Mesenchymal stem cell (in vitro differentiated cells and primary cell): Measurements from ENCODE around the gene ANKRD50.

Experiments used
- DNase-seq: peaks from one replicate; pipeline ENCODE4 v3.0.0-alpha.2; 2013
- H2AFZ ChIP-seq: one replicate; pipeline ENCODE4 v1.6.1; 2013; ENCODE audit warnings: low read depth, mild to moderate bottlenecking, control low read depth, inconsistent platforms, low read length, moderate library complexity
- H2AK5ac ChIP-seq: 2 replicates; pipeline ENCODE4 v1.6.1; 2013; ENCODE audit warnings: low read length, moderate library complexity, mild to moderate bottlenecking, inconsistent platforms; ENCODE audit not compliant: severe bottlenecking
- H2BK120ac ChIP-seq: one replicate; pipeline ENCODE4 v1.6.1; 2013; ENCODE audit warnings: low read depth, mild to moderate bottlenecking, inconsistent platforms, low read length, moderate library complexity
- H2BK12ac ChIP-seq, 2 experiments: one replicate each; pipeline ENCODE4 v1.6.1; 2013; ENCODE audit warnings: inconsistent platforms in 2 of 2, low read length in 2 of 2, mild to moderate bottlenecking in 2 of 2, moderate library complexity in 2 of 2, control low read depth in 1 of 2
- H2BK15ac ChIP-seq: one replicate; pipeline ENCODE4 v1.6.1; 2013; ENCODE audit warnings: mild to moderate bottlenecking, low read depth, inconsistent platforms; ENCODE audit not compliant: poor library complexity, severe bottlenecking
- H2BK5ac ChIP-seq: 2 replicates; pipeline ENCODE4 v1.6.1; 2013; ENCODE audit warnings: low read depth, mild to moderate bottlenecking, low read length, control low read depth, inconsistent platforms; ENCODE audit not compliant: poor library complexity, severe bottlenecking
- H3K14ac ChIP-seq, 2 experiments: one replicate each; pipeline ENCODE4 v1.6.1; 2013; ENCODE audit warnings: inconsistent platforms in 2 of 2, low read length in 2 of 2, control low read depth in 1 of 2, mild to moderate bottlenecking in 1 of 2, moderate library complexity in 1 of 2
- H3K18ac ChIP-seq, 2 experiments: one replicate each; pipeline ENCODE4 v1.6.1; 2013; ENCODE audit warnings: inconsistent platforms in 2 of 2, low read length in 2 of 2, control low read depth in 1 of 2, low read depth in 1 of 2, mild to moderate bottlenecking in 1 of 2
- H3K23ac ChIP-seq, 2 experiments: one replicate each; pipeline ENCODE4 v1.6.1; 2013; ENCODE audit warnings: inconsistent platforms in 2 of 2, low read length in 2 of 2, mild to moderate bottlenecking in 2 of 2, moderate library complexity in 2 of 2, control low read depth in 1 of 2
- H3K27ac ChIP-seq: 2 replicates; pipeline ENCODE4 v1.5.1; 2013; ENCODE audit warnings: mild to moderate bottlenecking, moderate library complexity, low read length, control low read depth, inconsistent platforms; ENCODE audit not compliant: poor library complexity, severe bottlenecking
- H3K27me3 ChIP-seq, 2 experiments: 2 replicates each; pipeline versions ENCODE4 v1.6.1 to v1.7.0; 2013; ENCODE audit warnings: low read length in 2 of 2, mild to moderate bottlenecking in 2 of 2, moderate library complexity in 2 of 2, control low read depth in 1 of 2, inconsistent platforms in 1 of 2; ENCODE audit not compliant: control insufficient read depth in 1 of 2, insufficient read depth in 1 of 2
- H3K36me3 ChIP-seq, 2 experiments: 2 replicates each; pipeline versions ENCODE4 v1.6.1 to v1.7.0; 2013; ENCODE audit warnings: low read length in 2 of 2, control low read depth in 1 of 2, inconsistent platforms in 1 of 2, low read depth in 1 of 2, mild to moderate bottlenecking in 1 of 2; ENCODE audit not compliant: insufficient read depth in 2 of 2, control insufficient read depth in 1 of 2
- H3K4ac ChIP-seq, 2 experiments: one replicate each; pipeline ENCODE4 v1.6.1; 2013; ENCODE audit warnings: inconsistent platforms in 2 of 2, low read length in 2 of 2, mild to moderate bottlenecking in 2 of 2, moderate library complexity in 2 of 2, control low read depth in 1 of 2, low read depth in 1 of 2
- H3K4me1 ChIP-seq: 2 replicates; pipeline ENCODE4 v1.6.1; 2013; ENCODE audit warnings: low read depth, low read length, control low read depth; ENCODE audit not compliant: control insufficient read depth, insufficient read depth
- H3K4me2 ChIP-seq: 2 replicates; pipeline ENCODE4 v1.6.1; 2013; ENCODE audit warnings: low read length, mild to moderate bottlenecking, inconsistent platforms; ENCODE audit not compliant: poor library complexity, severe bottlenecking
- H3K4me3 ChIP-seq, 2 experiments: 2 replicates each; pipeline versions ENCODE4 v1.5.1 to v1.7.0; 2013; ENCODE audit warnings: low read length in 2 of 2, mild to moderate bottlenecking in 2 of 2, control low read depth in 1 of 2, low read depth in 1 of 2; ENCODE audit not compliant: insufficient read depth in 1 of 2
- H3K79me1 ChIP-seq: replicated peaks from 2 replicates; pipeline ENCODE4 v1.6.1; 2013; ENCODE audit warnings: mild to moderate bottlenecking, control low read depth, low read length, inconsistent platforms; ENCODE audit not compliant: poor library complexity, severe bottlenecking
- H3K9ac ChIP-seq: 2 replicates; pipeline ENCODE4 v1.7.0; 2013; ENCODE audit warnings: mild to moderate bottlenecking, low read length, moderate library complexity
- H3K9me3 ChIP-seq: 2 replicates; pipeline ENCODE4 v1.7.0; 2013; ENCODE audit warnings: mild to moderate bottlenecking, low read length; ENCODE audit not compliant: control insufficient read depth
- H4K8ac ChIP-seq: one replicate; pipeline ENCODE4 v1.6.1; 2013; ENCODE audit warnings: inconsistent platforms, mild to moderate bottlenecking, low read length, moderate library complexity
- H4K91ac ChIP-seq: one replicate; pipeline ENCODE4 v1.6.1; 2013; ENCODE audit warnings: mild to moderate bottlenecking, low read length, inconsistent platforms
- WGBS: methylation state at CpG from one replicate; pipeline ENCODE4 v1.1.7; 2013; ENCODE audit warnings: mixed read lengths; 5-methylcytosine and 5-hydroxymethylcytosine counted together

Gene ANKRD50

GRCh38 chr4:124640022-124640730 lies 72.4 kb downstream of the ANKRD50 start:
- Histone ChIP-seq H3K9me3 (no peaks in the 10 kb centered on the region), H2BK15ac (no peak overlapping the region), H2BK12ac (no peak overlapping the region), H4K91ac (no peak overlapping the region), H3K9ac (no peak overlapping the region), H4K8ac (no peak overlapping the region), H2BK120ac (no peak overlapping the region), H2AFZ (no peak overlapping the region), H3K27me3 (no peaks in the 10 kb centered on the region), H3K4me2 (no peak overlapping the region), H3K14ac (no peak overlapping the region), H3K4ac (no peak overlapping the region), H3K23ac (no peak overlapping the region), H2AK5ac (no peak overlapping the region), H3K18ac (no peak overlapping the region), H3K79me1 (no peaks in the 10 kb centered on the region), H3K4me1 (peaks cover 2% of the 10 kb centered on the region), H3K27ac (no peak overlapping the region), H3K36me3 (no peaks in the 10 kb centered on the region), H3K4me3 (no peak overlapping the region), H2BK5ac (no peak overlapping the region)
- peak; percentile 49 for DNase-seq
- WGBS: 77% methylated on average over 2 of the region's 3 CpGs

DNA sequence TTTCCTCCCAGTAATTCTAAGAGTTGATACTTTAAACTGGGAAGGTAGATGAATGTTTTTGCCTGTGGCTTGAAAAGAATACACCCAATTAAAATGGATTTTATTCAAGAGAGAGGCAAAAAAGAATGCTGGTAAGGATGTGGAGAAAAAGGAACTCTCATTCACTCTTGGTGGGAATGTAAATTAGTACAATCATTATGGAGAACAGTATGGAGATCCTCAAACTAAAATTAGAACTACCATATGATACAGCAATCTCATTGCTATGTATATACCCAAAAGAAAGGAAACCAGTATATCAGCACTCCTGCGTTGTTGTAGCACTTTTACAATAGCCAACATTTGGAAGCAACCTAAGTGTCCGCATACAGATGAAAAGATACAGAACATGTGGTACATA lies 75.2 kb downstream of the ANKRD50 start:
- Histone ChIP-seq H2BK120ac (no peak overlapping the region), H4K91ac (no peak overlapping the region), H3K9ac (no peak overlapping the region), H3K14ac (no peak overlapping the region), H3K4ac (no peak overlapping the region), H3K4me1 (no peaks in the 10 kb centered on the region), H3K27ac (no peak overlapping the region), H3K4me3 (no peak overlapping the region), H3K9me3 (no peaks in the 10 kb centered on the region), H2AK5ac (no peak overlapping the region), H3K18ac (no peak overlapping the region), H2BK5ac (no peak overlapping the region), H3K36me3 (no peaks in the 10 kb centered on the region), H3K23ac (no peak overlapping the region), H2BK12ac (no peak overlapping the region), H3K4me2 (no peak overlapping the region), H3K79me1 (no peaks in the 10 kb centered on the region), H4K8ac (no peak overlapping the region), H3K27me3 (no peaks in the 10 kb centered on the region), H2BK15ac (no peak overlapping the region), H2AFZ (no peak overlapping the region)
- 100% methylated on average over 2 of the region's 2 CpGs for WGBS
- DNase-seq: no peak

DNA sequence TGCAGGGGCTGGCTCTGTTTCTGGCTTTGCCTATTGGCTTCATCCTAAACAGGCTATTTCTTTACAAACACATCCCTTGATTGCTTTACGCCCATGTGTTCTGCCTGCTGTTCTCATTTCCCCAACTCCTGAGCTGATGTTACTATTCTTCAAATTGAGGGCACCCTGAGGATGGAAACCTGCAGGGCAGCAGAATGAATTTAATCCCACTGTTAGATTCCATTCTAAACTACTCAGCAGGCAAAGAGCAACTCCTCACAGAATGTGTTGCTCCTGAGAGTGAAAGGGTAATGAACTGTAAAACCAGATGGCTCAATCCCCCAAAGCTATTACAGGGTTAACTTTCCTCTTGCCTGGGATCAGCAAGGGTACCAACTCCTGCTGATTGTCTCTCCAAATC lies 75.7 kb downstream of the ANKRD50 start:
- WGBS: 89% methylated on average over 1 of the region's 1 CpG
- no peak overlapping the region for H2BK5ac ChIP-seq

GRCh38 chr4:124635331-124635730 lies 77.2 kb downstream of the ANKRD50 start:
- no peaks in the 10 kb centered on the region for H3K9me3 ChIP-seq
- H3K79me1 ChIP-seq: no peaks in the 10 kb centered on the region
- no peak overlapping the region for H2BK120ac ChIP-seq
- H2AK5ac ChIP-seq: no peak overlapping the region
- no peak overlapping the region for H2AFZ ChIP-seq
- H3K27me3 ChIP-seq: no peaks in the 10 kb centered on the region
- no peak overlapping the region for H3K23ac ChIP-seq
- no peak overlapping the region for H3K4me3 ChIP-seq
- no peak overlapping the region for H3K18ac ChIP-seq
- H3K4me2 ChIP-seq: no peak overlapping the region
- H3K4ac ChIP-seq: no peak overlapping the region
- H2BK5ac ChIP-seq: no peak overlapping the region
- WGBS: 86% methylated on average over 4 of the region's 4 CpGs
- no peak overlapping the region for H4K8ac ChIP-seq
- no peaks in the 10 kb centered on the region for H3K4me1 ChIP-seq
- no peak overlapping the region for H3K14ac ChIP-seq
- no peak overlapping the region for H4K91ac ChIP-seq
- H3K9ac ChIP-seq: no peak overlapping the region
- H3K27ac ChIP-seq: no peak overlapping the region
- H3K36me3 ChIP-seq: no peaks in the 10 kb centered on the region
- DNase-seq: no peak
- no peak overlapping the region for H2BK12ac ChIP-seq
- H2BK15ac ChIP-seq: no peak overlapping the region

More for the DNA sequence above, 75.7 kb downstream of the ANKRD50 start:
- no peaks in the 10 kb centered on the region for H3K4me1 ChIP-seq
- H2BK15ac ChIP-seq: no peak overlapping the region
- H3K79me1 ChIP-seq: no peaks in the 10 kb centered on the region
- no peak overlapping the region for H3K9ac ChIP-seq
- H2AFZ ChIP-seq: no peak overlapping the region
- H3K18ac ChIP-seq: no peak overlapping the region
- H2AK5ac ChIP-seq: no peak overlapping the region
- H3K23ac ChIP-seq: no peak overlapping the region
- no peak overlapping the region for H3K4me2 ChIP-seq
- no peaks in the 10 kb centered on the region for H3K9me3 ChIP-seq
- no peak overlapping the region for H3K4ac ChIP-seq
- H4K91ac ChIP-seq: no peak overlapping the region
- no peak overlapping the region for H2BK120ac ChIP-seq
- no peak overlapping the region for H3K14ac ChIP-seq
- H3K27ac ChIP-seq: peak overlapping the region; percentile 68
- no peaks in the 10 kb centered on the region for H3K36me3 ChIP-seq
- H3K27me3 ChIP-seq: no peaks in the 10 kb centered on the region
- no peak overlapping the region for H2BK12ac ChIP-seq
- no peak for DNase-seq
- H4K8ac ChIP-seq: peak overlapping the region; percentile 63
- H3K4me3 ChIP-seq: no peak overlapping the region
